Esophagus muscularis mucosa (tissue), 4 donors: Measurements from ENCODE around the gene ARHGAP6. TPM values are rescaled to one million over a fixed set of nuclear protein-coding genes. Genes with fewer than 3 reads are reported as not detected.
A peak's percentile ranks its signal among the peaks of the same experiment; 100 is the strongest.

ENCODE experiments used
- DNase-seq: peaks from one replicate; pipeline ENCODE4 v3.0.0-alpha.2; 2017; ENCODE audit errors: extremely low spot score
- H3K27ac ChIP-seq, 4 donors: fragments of 200-600 bp; sonication (generic); replicated peaks in 1 of 4; 1 replicate in 3 of 4; 2 replicates in 1 of 4; pipeline ENCODE4 v1.5.1; 2016 to 2019; ENCODE audit warnings: mild to moderate bottlenecking in 1 of 4
- H3K27me3 ChIP-seq, 4 donors: fragments of 200-600 bp; sonication (generic); one replicate each; pipeline versions ENCODE4 v1.5.1 to v1.6.0; 2016 to 2019
- H3K36me3 ChIP-seq, 4 donors: fragments of 200-600 bp; sonication (generic); one replicate each; pipeline ENCODE4 v1.5.1; 2016 to 2019
- H3K4me1 ChIP-seq, 4 donors: fragments of 200-600 bp; sonication (generic); one replicate each; pipeline ENCODE4 v1.5.1; 2016 to 2019
- H3K4me3 ChIP-seq, 4 donors: fragments of 200-600 bp; sonication (generic); 1 replicate in 2 of 4; 2 replicates in 2 of 4; pipeline ENCODE4 v1.5.1; 2016 to 2019; ENCODE audit warnings: mild to moderate bottlenecking in 4 of 4, moderate library complexity in 1 of 4
- H3K9me3 ChIP-seq, 4 donors: fragments of 200-600 bp; sonication (generic); 1 replicate in 3 of 4; 2 replicates in 1 of 4; pipeline ENCODE4 v1.5.1; 2016 to 2019
- EP300 ChIP-seq: sonication (generic); formaldehyde crosslinking; IDR thresholded peaks from one replicate; pipeline ENCODE4 v1.6.1; 2017; ENCODE audit warnings: antibody characterized with exemption
- POLR2A ChIP-seq: fragments of 450-650 bp; IDR thresholded peaks from one replicate; pipeline ENCODE4 v1.6.1; 2017; ENCODE audit warnings: antibody characterized with exemption, moderate library complexity, mild to moderate bottlenecking, low read depth
- POLR2AphosphoS5 ChIP-seq, 2 donors: sonication (generic); formaldehyde crosslinking; IDR thresholded peaks; one replicate each; pipeline ENCODE4 v1.6.1; 2017; ENCODE audit warnings: antibody characterized with exemption in 2 of 2
- WGBS: methylation state at CpG from one replicate; pipeline ENCODE4 v1.1.5; 2018; 5-methylcytosine and 5-hydroxymethylcytosine counted together
- intact Hi-C: fragments of 100-400 bp; cut with DNase I; formaldehyde crosslinking; loops from one replicate; pipeline ENCODE4 v1.15.1; 2023
- total RNA-seq, 4 donors: library from RNA; depleted of rRNA; stranded (reverse); fragments of >200 nt; gene quantifications; one replicate each; pipeline versions ENCODE4 v1.1.0 to v1.2.1, GENCODE V29; 2016
- TF ChIP-seq, protein P1 (sequence below), 3 experiments: fragments of 200-600 bp in 2 of 3; fragments of 450-650 bp in 1 of 3; sonication (generic) in 2 of 3; IDR thresholded peaks; one replicate each; pipeline ENCODE4 v1.5.1; 2017 to 2019; ENCODE audit warnings: antibody characterized with exemption in 3 of 3, mild to moderate bottlenecking in 2 of 3, moderate library complexity in 1 of 3

The ARHGAP6 gene
- total RNA-seq, 4 donors from 2014 or later, result 25.2 to 44.8 (median 30.6) TPM

GRCh38 chrX:11474021-11474420, 191.7 kb downstream of the ARHGAP6 start:
- TF ChIP-seq EP300 (no peak), POLR2AphosphoS5 (IDR thresholded peaks at IDR 0.05) (no peak), POLR2A (no peak)
- TF ChIP-seq, protein P1, sequence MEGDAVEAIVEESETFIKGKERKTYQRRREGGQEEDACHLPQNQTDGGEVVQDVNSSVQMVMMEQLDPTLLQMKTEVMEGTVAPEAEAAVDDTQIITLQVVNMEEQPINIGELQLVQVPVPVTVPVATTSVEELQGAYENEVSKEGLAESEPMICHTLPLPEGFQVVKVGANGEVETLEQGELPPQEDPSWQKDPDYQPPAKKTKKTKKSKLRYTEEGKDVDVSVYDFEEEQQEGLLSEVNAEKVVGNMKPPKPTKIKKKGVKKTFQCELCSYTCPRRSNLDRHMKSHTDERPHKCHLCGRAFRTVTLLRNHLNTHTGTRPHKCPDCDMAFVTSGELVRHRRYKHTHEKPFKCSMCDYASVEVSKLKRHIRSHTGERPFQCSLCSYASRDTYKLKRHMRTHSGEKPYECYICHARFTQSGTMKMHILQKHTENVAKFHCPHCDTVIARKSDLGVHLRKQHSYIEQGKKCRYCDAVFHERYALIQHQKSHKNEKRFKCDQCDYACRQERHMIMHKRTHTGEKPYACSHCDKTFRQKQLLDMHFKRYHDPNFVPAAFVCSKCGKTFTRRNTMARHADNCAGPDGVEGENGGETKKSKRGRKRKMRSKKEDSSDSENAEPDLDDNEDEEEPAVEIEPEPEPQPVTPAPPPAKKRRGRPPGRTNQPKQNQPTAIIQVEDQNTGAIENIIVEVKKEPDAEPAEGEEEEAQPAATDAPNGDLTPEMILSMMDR (IDR thresholded peaks at IDR 0.05), result no peak
- H3K9me3 ChIP-seq, result no peaks in the 10 kb centered on the region
- no peak overlapping the region for H3K27ac ChIP-seq
- DNase-seq, result no peak
- 78% methylated on average over 1 of the region's 1 CpG for WGBS
- H3K27me3 ChIP-seq, result no peaks in the 10 kb centered on the region
- no peak overlapping the region for H3K4me3 ChIP-seq
- intact Hi-C loops, result no loop called here
- H3K36me3 ChIP-seq, result no peaks in the 10 kb centered on the region
- H3K4me1 ChIP-seq, result peaks cover 0 to 13% (median 10%) of the 10 kb centered on the region in 4 donors

GRCh38 chrX:11472879-11473278, 192.8 kb downstream of the ARHGAP6 start:
- H3K4me1 ChIP-seq, result peaks cover 0 to 13% (median 10%) of the 10 kb centered on the region in 4 donors
- intact Hi-C loops, result no loop called here
- no peaks in the 10 kb centered on the region for H3K27me3 ChIP-seq
- H3K9me3 ChIP-seq, result no peaks in the 10 kb centered on the region
- H3K36me3 ChIP-seq, result no peaks in the 10 kb centered on the region
- WGBS, result 78% methylated on average over 3 of the region's 3 CpGs
- DNase-seq, result no peak
- no peak overlapping the region for H3K4me3 ChIP-seq
- TF ChIP-seq, protein P1 (IDR thresholded peaks at IDR 0.05), result no peak
- TF ChIP-seq EP300 (no peak), POLR2AphosphoS5 (IDR thresholded peaks at IDR 0.05) (no peak), POLR2A (no peak)
- H3K27ac ChIP-seq, result no peak overlapping the region

DNA sequence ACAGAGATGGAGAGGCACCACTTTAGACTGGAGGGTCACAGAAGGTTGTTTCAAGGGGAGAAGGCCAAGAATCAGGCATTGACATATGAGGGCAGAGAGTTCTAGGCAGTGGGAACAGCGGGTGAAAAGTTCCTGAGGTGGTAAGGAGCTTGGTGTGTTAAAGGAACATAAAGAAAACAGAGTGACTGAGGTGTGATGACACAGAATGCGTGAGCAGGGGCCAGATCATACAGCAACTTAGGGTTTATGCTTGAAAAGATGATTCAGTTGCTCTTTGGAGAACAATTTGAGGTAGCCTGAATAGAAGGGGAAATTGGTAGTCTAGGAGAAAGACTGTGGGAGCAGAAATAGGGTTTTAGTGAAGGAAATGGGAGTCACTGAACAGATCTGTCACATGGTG, 193.3 kb downstream of the ARHGAP6 start:
- H3K36me3 ChIP-seq, result no peaks in the 10 kb centered on the region
- H3K4me1 ChIP-seq, result peaks cover 0 to 13% (median 10%) of the 10 kb centered on the region in 4 donors
- 64% methylated on average over 2 of the region's 2 CpGs for WGBS
- no peak for DNase-seq
- TF ChIP-seq, protein P1 (IDR thresholded peaks at IDR 0.05), result no peak
- no peak for TF ChIP-seq POLR2A
- no peak for TF ChIP-seq POLR2AphosphoS5 (IDR thresholded peaks at IDR 0.05)
- no peak for TF ChIP-seq EP300
- H3K27ac ChIP-seq, result no peak overlapping the region
- intact Hi-C loops, result no loop called here
- no peaks in the 10 kb centered on the region for H3K9me3 ChIP-seq
- no peaks in the 10 kb centered on the region for H3K27me3 ChIP-seq
- H3K4me3 ChIP-seq, result no peak overlapping the region

DNA sequence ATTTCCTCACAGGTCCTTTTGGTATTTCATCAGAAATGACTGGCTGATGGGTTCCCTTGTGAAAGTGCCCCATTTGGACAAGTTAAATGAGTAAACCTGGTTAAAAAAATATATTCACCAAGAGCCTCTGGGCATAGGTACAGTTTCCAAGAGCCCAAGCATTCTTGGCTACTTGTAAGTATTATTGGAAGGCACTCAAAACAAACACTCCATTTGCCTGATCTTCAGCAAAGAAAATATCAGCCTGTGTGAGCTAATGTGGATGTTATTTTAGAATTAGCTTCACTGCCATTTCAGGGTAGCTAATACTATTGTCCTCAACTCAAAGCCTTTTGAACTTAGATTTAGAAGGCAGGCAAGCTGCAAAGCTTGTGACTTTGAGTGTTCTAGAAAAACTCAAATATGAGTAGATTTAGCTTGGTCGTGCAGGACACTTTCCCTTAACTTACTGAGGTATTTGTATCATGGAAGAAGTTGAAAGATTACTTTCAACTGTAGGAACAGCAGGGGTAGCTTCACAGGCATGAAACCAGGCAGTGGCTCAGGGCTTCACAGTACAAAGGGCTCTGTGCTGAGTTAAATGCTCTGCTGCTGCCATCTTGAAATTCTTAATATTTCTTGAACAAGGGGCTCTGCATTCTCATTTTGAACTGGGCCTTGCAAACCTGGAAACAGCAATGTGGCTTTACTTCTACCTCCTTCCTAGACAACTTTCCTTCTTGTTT, 195.3 kb downstream of the ARHGAP6 start:
- no peak overlapping the region for H3K4me3 ChIP-seq
- no peaks in the 10 kb centered on the region for H3K36me3 ChIP-seq
- TF ChIP-seq, protein P1 (IDR thresholded peaks at IDR 0.05), result no peak
- TF ChIP-seq EP300 (no peak), POLR2A (no peak), POLR2AphosphoS5 (IDR thresholded peaks at IDR 0.05) (no peak)
- H3K9me3 ChIP-seq, result no peaks in the 10 kb centered on the region
- no peaks in the 10 kb centered on the region for H3K27me3 ChIP-seq
- intact Hi-C loops, result no loop called here
- no peak for DNase-seq
- 42% methylated on average over 1 of the region's 1 CpG for WGBS
- peak overlapping the region; percentile 48 to 67 (median 60) for H3K27ac ChIP-seq
- peaks cover 0 to 13% (median 10%) of the 10 kb centered on the region in 4 donors for H3K4me1 ChIP-seq
